ENCODE results near the gene UNC119B.

Gene UNC119B

DNA sequence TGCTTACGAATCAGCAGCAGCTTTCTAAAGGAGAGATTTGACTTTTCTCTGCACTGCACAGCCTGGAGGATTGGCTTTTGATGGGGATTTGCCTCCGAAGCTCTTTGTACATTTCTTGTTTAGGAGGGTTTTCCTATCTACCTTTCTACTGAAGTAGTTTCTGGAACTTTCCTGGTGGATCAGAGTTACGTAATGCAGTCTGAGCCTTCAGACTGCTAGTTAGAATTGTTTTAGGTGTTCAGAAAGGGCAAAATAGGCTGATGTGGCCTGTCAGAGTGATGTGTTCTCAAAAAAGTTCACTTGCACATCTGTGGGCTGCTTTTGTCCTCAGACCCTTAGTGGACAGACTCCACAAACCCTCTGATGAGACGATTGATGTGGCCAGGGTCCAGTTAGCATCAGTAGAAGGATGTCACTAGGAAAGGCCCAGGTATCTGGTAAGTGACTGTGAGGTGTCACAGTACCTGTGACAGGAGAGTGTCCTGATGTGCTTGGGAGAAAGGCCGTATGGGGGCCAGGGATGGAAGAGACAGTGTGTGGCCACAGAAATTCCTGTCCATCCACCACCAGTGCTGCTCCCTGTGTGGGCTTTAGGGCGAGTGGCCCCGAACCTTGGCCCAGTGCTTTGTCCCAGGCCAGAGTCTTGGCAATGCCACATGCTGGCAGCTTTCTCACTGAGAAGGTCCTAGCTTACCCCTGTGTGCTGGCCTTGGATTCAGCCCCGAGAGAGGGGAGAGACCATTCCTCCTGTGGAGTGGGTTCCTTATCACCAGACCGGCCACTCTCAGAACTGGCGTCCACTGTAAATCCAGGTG, 10.9 kb downstream of the UNC119B start:
- Histone ChIP-seq H3K27me3 (replicated peaks; ENCODE audit: insufficient read depth, low read length) (no peaks in the 10 kb centered on the region), H3K79me2 (ENCODE audit: low read length) (no peaks in the 10 kb centered on the region), H3K4me2 (ENCODE audit: low read depth, low read length) (no peak overlapping the region), H3K4me1 (ENCODE audit: low read length) (no peaks in the 10 kb centered on the region), H3K9me2 (replicated peaks; ENCODE audit: insufficient read depth, low read length) (no peaks in the 10 kb centered on the region), H3F3A (ENCODE audit: insufficient read depth, low read length) (no peaks in the 10 kb centered on the region), H3K9me3 (replicated peaks; ENCODE audit: insufficient read depth, low read length) (no peaks in the 10 kb centered on the region), H4K20me1 (ENCODE audit: insufficient read depth, low read length) (no peaks in the 10 kb centered on the region), H3K4me3 (ENCODE audit: low read length) (no peak overlapping the region), H3K9ac (ENCODE audit: low read length) (no peak overlapping the region), H2AFZ (ENCODE audit: low read length) (no peak overlapping the region), H3K27ac (ENCODE audit: low read length) (no peak overlapping the region), H3K36me3 (replicated peaks; ENCODE audit: insufficient read depth, low read length) (no peaks in the 10 kb centered on the region)
- no peak for DNase-seq
- TF ChIP-seq EZH2 (optimal IDR thresholded peaks at IDR 0.05; ENCODE audit: low read depth, low read length) (no peak), CTCF (IDR thresholded peaks at IDR 0.05; ENCODE audit: low read length) (no peak), EZH2phosphoT487 (IDR thresholded peaks at IDR 0.05; ENCODE audit: low read length) (no peak)

DNA sequence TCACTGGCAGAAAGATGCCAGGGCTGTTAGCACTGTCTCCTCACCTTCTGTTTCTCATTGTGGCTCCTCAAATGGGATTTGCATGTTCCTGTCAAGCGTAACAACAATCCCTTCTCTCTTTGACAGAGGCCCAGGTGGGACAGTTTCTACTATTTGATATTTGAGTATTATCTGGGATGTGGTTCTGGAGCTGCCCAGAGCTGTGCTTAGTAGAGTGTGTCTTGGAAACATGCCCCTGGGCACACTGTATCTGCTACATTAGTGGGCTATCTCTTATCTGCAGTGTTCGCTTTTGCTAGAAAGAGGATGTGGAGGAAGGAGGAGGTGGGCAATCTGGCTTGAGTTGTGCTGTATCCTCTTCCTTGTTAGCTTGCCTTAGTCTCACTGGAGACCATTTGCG, 11.6 kb downstream of the UNC119B start:
- Histone ChIP-seq H3K4me1 (ENCODE audit: low read length) (no peaks in the 10 kb centered on the region), H3K9me3 (replicated peaks; ENCODE audit: insufficient read depth, low read length) (no peaks in the 10 kb centered on the region), H3K27me3 (replicated peaks; ENCODE audit: insufficient read depth, low read length) (no peaks in the 10 kb centered on the region), H3K27ac (ENCODE audit: low read length) (no peak overlapping the region), H3K4me3 (ENCODE audit: low read length) (no peak overlapping the region), H3K79me2 (ENCODE audit: low read length) (no peaks in the 10 kb centered on the region), H3K36me3 (replicated peaks; ENCODE audit: insufficient read depth, low read length) (no peaks in the 10 kb centered on the region), H2AFZ (ENCODE audit: low read length) (no peak overlapping the region), H4K20me1 (ENCODE audit: insufficient read depth, low read length) (no peaks in the 10 kb centered on the region), H3F3A (ENCODE audit: insufficient read depth, low read length) (no peaks in the 10 kb centered on the region), H3K9ac (ENCODE audit: low read length) (no peak overlapping the region), H3K9me2 (replicated peaks; ENCODE audit: insufficient read depth, low read length) (no peaks in the 10 kb centered on the region), H3K4me2 (ENCODE audit: low read depth, low read length) (no peak overlapping the region)
- DNase-seq, result no peak
- TF ChIP-seq CTCF (IDR thresholded peaks at IDR 0.05; ENCODE audit: low read length) (no peak), EZH2phosphoT487 (IDR thresholded peaks at IDR 0.05; ENCODE audit: low read length) (no peak), EZH2 (optimal IDR thresholded peaks at IDR 0.05; ENCODE audit: low read depth, low read length) (no peak)

GRCh38 chr12:120722784-120723183, 12.5 kb downstream of the UNC119B start:
- Histone ChIP-seq H3K9me2 (replicated peaks; ENCODE audit: insufficient read depth, low read length) (no peaks in the 10 kb centered on the region), H3K9me3 (replicated peaks; ENCODE audit: insufficient read depth, low read length) (no peaks in the 10 kb centered on the region), H3K4me1 (ENCODE audit: low read length) (no peaks in the 10 kb centered on the region), H3K36me3 (replicated peaks; ENCODE audit: insufficient read depth, low read length) (no peaks in the 10 kb centered on the region), H2AFZ (ENCODE audit: low read length) (no peak overlapping the region), H3K27me3 (replicated peaks; ENCODE audit: insufficient read depth, low read length) (no peaks in the 10 kb centered on the region), H3K27ac (ENCODE audit: low read length) (no peak overlapping the region), H3K79me2 (ENCODE audit: low read length) (no peaks in the 10 kb centered on the region), H4K20me1 (ENCODE audit: insufficient read depth, low read length) (no peaks in the 10 kb centered on the region), H3F3A (ENCODE audit: insufficient read depth, low read length) (no peaks in the 10 kb centered on the region), H3K4me2 (ENCODE audit: low read depth, low read length) (no peak overlapping the region), H3K9ac (ENCODE audit: low read length) (no peak overlapping the region), H3K4me3 (ENCODE audit: low read length) (no peak overlapping the region)
- TF ChIP-seq EZH2phosphoT487 (IDR thresholded peaks at IDR 0.05; ENCODE audit: low read length) (no peak), CTCF (IDR thresholded peaks at IDR 0.05; ENCODE audit: low read length) (no peak), EZH2 (optimal IDR thresholded peaks at IDR 0.05; ENCODE audit: low read depth, low read length) (no peak)
- DNase-seq, result no peak
